GM19240 (cell line): Measurements from ENCODE around the gene ANAPC10.
"Not testable (repeated sequence)": the region's sequence is repeated elsewhere in the genome, so short reads cannot be mapped to it uniquely, and the experiment has no call there.

Experiments
- DNase-seq: peaks from one replicate; pipeline ENCODE4 v3.0.0; 2011; ENCODE audit warnings: low spot score; ENCODE audit not compliant: insufficient read length

The ANAPC10 gene, protein sequence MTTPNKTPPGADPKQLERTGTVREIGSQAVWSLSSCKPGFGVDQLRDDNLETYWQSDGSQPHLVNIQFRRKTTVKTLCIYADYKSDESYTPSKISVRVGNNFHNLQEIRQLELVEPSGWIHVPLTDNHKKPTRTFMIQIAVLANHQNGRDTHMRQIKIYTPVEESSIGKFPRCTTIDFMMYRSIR

DNA sequence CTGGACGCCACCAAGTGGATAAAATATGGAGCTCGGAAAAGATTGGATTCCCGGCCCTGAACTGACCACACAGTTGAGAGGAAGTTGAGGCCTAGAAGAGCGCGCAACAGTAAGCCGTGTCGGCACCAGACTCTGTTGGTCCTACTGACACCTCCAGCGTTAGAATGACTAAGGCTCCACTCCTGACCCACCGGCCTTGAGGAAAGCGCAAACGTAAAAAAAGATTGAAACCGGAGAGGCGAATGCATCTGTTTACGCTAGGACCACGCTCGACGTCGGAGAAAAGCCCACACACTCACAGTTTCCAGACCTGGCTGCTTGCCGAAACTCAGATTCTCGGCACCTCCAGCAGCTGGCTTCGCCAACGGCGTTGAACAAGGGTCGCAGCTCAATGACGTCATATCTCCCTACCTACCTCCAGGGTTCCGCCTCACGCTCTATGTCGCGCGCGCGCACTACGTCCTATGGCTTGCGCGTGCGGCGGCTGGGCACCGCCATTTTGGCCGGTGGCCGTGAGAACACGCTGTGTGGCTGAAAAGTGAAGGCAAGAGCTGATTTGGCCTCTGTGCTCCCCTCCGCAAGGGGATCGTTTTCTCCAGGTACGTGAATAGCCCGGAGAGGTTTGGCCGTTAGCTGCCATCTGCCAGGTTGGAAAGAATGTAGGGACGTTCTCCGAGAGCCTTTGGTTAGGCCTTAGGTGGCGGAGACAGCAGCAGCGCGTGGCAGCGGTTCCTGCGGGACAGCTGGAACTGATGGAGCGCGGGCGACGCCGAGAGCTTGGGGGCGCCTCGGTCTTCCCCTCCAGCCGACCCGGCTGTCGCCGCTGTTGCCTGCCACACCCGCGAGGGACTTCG lies at the start of gene ANAPC10, which contains the start of gene ABCE1:
Gene ANAPC10, minus strand, starts transcription at position 376 of the 854 bp plus-strand sequence. CDS start 2,097 bp downstream, outside the sequence.
Gene ABCE1, plus strand, starts transcription at position 491 of the 854 bp plus-strand sequence. CDS start 6,102 bp downstream, outside the sequence.
- peak; percentile 77 for DNase-seq

DNA sequence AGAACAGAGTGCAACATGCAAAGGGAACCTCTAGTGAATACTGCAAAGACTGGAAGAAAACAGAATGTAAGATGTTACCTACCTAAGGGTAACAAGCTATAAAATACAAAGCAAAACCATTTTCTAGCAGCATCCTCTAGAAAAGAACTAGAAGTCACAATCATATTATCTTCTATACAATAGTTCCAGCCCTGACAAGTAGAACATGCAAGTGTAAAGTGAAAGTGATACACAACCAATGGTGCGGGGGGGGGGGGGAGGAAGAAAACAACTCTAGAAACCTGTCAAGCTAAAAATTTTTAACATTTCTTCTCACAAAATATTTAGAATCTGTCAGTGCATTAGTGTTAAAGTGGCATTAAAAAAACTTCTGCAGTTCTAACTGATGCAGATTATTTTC lies 38.2 kb upstream of the ANAPC10 start:
- not testable (repeated sequence) for DNase-seq

DNA sequence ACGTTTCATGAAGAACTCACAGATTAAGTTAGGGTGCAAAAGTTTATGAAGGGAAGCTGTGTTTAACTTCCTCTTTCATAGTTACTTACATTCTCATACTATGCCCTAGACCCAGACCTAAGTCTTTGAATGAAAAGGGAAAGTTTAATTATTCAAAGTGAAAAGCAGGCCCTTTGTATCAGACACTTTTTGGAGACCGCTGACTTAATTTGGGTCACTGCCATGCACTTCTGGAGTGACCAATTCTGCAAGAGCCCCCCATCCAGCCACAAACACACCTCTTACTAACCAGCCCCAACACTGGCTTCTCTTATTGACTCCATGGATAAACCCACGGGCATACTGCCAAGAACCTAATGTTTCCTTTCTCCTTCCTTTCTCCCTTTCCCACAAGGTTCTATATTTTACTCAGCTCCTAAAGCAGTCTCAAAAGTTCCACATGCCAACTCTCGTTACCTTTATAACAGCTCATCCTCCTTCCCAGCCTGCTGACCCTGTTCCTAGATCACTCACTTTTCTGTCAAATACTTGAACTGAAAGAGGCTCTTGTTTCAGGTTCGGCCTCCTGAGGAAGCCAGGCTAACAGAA lies 34.6 kb upstream of the ANAPC10 start:
- peak; percentile 17 for DNase-seq

DNA sequence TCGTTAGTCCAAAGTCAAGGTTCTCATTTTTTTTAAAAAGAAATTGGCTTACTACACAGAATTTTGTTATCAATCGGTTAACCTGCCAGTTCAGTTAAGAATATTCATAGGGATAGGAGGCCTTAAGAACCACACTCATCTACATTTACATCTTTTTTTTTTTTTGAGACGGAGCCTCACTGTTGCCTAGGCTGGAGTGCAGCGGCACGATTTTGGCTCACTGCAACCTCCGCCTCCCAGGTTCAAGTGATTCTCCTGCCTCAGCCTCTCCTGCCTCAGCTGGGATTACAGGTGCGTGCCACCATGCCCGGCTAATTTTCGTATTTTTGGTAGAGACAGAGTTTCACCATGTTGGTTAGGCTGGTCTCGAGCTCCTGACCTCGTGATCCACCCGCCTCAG lies 33.9 kb upstream of the ANAPC10 start:
- DNase-seq, result no peak

DNA sequence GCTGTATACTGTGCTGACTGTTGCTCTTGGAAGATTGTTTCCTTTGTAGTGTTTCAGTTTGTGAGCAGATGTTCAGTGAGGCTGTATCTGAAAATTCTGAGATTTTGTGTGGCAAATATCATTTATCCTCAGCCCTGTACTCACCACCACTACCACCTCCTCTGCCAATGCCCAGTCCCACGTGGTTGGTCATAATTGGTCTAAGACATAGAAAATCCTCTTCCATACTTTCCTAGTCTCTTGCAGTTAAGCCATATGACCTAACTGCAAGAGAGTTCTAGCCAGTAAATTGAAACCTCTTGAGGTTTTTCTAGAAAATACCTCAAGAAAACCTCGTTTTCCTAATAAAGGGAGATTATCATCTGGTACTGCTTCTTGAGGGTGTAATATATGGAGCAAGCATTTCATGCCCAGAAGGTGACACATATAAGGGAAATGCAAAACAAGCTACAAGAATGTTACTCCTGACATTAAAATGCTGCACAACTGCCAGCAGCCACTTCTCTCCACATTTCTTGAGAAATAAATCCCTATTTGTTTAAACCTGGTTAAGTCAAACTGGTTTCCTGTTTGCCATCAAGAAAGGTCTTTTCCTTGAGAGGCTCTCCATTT lies 32.9 kb upstream of the ANAPC10 start:
- DNase-seq, result no peak

DNA sequence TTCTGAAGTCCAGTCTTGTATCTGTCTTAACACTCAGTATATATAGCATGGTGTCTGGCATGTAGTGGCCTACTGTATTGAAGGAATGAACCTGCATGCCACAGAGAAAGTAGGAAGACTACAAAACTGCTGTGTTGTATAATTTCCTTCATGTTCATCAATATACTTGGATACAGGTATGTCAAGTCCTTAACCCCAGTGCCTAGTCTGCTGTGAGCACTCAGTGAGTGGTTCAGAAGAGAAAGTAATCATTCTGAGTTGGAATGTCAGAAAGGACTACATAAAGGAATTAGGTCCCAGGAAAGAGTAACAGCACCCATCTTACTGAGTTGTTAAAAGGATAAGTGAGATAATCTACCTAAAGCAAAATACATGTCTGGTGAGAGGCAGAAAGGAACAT lies 32.1 kb upstream of the ANAPC10 start:
- DNase-seq, result no peak

DNA sequence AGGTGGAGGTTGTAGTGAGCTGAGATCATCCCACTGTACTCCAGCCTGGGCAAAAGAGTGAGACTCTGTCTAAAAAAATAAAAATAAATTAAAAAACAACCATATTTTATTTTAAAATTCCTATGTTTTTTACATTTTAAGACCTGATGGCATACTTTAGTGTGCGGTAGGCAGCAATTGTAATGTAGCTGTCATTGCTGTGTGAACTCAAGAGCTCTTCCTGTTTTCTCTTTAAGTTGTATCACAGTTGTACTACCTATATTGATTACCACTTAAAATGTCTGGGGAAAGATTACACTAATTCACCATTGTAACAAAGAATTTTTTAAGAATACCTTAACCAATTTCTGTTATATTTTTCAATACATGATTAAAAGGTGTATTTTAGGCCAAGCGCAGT lies 27.4 kb upstream of the ANAPC10 start:
- DNase-seq, result no peak

DNA sequence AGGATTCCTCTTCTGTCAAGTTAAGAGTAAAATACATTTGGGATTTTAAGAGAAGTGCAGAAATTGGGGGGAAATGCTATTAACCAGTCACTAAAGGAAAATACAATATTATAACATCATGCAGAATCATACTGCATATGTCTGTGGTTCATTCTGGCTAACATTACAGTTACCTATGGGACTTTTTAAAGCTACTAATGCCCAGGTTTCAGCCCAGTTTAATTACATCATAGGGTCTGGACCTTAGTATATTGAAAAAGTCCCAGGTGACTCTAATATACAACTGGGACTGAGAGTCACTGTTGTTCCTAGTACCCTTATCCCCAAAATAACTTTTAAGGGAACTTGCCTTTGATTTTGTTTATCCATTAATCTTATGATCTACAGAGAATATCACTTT lies 10.1 kb upstream of the ANAPC10 start:
- DNase-seq, result no peak

DNA sequence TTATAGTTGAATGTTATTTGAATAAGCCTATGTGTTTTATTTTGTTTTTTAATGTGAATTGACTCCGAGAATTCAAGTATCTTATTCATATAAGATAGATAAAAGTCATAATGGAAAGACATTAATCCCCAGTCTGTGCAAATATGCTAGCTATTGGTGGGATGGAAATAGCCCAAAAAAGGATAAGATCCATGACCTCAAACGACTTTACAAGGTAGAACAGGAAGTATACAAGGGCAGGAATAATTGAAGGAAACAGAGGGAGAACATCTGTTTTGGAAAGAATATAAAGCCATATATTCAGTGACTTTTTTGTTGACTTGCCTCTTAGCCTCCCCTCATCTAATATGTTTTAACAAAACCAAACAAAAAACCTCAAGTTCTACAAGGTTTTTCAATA lies 9.1 kb upstream of the ANAPC10 start:
- no peak for DNase-seq

DNA sequence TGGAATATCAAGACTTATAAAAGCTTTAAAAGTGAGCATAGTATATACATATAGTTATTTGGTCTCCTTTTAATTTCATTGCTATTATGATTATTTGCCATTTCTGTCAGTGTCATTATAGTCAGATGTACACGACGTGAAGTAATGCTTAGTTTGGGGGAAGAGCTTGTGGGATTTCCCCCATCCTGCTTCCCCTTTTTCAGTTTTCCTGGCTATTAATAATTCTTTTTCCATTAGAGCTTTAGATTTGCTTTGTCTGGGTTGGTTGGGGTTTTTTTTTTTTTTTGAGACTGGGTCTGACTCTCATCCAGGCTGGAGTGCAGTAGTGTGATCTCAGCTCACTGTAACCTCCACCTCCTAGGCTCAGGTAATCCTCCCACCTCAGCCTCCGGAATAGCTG lies 5.5 kb upstream of the ANAPC10 start:
- DNase-seq, result no peak

DNA sequence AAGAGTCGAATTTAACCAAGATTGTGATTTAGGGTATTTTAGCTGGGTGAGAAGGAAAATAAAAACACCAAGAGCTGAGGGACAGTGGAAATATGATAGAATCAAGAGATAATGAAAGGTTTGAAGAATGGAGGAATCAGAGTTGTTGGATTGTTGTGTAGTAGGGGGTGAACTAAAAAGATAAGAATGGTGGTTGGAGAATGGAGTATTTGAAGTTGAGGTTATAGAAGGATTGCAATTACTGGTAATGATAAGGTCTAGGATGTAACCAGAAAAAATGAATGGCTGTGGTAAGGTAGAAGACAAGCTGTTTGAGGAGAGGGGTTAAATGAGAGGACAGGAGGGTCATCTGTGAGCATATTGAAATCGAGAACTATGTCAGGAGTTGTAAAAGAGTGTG lies 4.6 kb upstream of the ANAPC10 start:
- no peak for DNase-seq

DNA sequence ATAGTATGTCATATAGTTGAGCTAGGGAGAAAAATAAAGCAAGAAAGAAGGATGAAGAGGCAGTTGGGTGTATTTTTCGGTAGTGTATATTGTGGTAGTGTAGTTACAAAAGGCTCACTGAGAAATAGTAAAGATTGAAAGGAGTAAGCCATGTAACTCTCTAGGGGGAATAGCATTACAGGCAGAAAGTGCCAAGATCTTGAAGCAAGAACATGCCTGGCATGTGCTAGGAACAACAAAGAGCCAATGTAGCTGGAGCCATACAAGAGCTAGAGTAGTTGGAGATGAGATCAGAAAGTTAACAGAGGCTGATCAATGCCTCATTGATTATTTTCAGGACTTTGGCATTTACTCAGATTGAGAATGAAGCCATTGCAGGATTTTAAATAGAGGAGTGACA lies 3.1 kb upstream of the ANAPC10 start:
- DNase-seq, result no peak

DNA sequence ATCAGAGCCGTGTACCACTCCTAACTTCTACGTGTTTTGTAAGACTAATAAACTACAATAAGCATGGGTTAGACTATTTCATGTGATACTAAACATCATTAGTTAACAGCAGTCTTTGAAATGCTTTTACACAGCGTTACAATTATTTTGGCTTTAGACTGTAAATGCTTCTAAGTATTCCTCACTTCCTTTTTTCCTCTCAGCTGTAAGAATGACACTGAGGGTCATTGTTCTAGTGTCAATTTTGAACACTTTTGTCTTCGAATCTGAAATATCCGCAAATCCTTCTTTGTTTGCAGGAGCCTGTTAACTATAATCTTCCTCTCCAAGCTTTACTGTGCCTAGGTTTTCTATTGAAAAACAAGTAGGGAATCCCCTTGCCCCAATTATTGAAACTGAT lies 1.7 kb upstream of the ANAPC10 start:
- no peak for DNase-seq

DNA sequence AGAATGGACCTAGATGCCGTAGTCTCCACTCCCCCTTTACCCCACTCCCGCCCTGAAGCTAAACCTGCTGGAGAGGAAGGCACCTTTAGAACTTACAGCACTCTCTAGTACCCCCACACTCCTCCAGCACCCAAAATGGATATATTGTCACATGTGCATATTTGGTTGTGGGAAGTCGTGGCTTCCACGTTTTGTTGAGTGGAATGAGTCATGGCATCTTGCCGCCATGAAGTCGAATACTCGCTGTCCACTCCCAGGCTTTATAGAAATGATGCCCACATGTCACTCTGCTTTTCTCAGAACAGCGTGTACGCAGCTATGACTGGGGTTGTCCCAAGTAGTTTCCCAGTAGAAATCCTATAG lies 660 bp upstream of the ANAPC10 start:
- DNase-seq, result no peak

DNA sequence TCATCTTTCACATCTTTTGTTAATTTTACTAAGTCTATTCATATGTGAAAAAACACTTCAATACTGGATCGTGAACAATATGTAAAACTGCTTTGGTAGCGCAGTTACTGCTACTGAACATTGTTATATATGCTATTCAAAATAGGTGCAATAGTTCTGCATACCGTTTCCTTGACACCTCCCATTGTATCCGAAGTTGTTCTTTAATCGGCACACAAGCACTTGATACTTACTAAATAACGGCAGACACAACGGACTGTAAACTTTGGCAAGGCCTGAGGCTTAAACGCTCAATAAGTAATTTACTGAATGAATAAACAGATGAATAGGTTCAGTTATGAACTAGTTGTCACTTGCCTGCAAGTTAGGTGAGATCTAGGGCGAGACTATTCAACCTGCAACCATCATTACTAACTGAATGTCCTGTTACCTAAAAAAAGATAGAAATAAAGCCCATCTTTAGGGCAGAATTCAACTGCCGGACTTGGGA lies 620 bp downstream of the ANAPC10 start:
- no peak for DNase-seq

DNA sequence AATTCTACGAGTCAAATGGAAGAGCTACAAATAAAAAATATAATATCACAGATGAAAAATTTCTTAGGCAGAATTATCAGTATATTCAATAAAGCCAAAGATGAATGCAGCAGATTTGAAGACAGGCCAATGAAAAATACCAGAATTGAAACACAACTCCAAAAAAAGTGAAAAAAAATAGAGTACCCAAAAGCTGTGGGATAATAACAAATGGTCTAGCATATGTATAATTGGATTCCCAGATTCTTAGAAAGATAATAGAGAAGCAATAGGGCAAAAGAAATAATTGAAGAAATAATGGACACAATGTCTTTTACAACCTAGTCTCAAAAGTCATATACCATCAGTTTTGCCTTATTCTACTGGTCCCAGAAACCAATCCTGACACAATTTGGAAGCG lies 4.4 kb downstream of the ANAPC10 start:
- no peak for DNase-seq

DNA sequence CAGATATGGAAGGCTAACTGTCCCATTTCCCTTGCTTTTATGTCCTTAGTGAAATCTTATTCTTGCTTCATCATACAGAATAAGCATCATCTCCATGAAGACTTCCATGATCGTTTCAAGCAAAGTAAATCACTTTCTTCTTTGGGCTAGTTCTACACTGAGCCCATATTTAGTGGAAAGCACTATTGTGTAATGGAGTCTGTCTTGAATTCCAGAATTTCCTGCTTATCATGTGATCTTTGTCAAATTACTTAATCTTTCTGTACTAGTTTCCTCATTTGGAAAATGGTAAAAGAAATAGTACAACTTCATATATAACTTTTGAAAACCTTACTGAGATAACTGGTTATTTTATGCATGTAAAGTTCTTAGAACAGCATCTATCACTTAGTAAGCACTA lies 7.6 kb downstream of the ANAPC10 start:
- no peak for DNase-seq

DNA sequence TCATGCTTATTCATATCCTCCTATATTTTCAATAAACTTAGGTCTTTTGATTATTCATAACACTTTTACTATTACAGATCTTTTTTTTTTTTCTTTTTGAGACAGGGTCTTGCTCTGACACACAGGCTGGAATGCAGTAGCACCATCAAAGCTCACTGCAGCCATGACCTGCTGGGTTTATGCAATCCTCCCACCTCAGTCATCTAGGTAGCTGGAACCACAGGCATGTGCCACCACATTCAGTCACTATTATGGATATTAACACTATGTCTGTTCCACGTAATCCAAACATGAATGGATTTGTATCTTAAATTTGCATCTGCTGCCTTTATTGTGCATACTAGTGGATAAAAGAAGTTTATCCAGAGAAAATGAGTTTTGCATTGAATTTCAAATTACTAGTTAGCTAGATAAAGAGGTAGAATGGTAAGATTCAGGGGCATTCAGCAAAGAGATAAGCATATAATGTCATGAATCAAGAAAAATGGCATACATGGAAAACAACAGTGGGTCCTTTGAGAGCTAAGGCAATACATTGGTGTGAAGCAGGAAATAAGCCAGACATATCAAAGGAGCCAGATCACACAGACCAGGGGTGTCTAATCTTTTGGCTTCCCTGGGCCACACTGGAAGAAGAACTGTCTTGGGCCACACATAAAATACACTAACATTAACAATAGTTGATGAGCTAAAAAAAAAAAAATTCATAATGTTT lies 13.9 kb downstream of the ANAPC10 start:
- DNase-seq, result no peak

DNA sequence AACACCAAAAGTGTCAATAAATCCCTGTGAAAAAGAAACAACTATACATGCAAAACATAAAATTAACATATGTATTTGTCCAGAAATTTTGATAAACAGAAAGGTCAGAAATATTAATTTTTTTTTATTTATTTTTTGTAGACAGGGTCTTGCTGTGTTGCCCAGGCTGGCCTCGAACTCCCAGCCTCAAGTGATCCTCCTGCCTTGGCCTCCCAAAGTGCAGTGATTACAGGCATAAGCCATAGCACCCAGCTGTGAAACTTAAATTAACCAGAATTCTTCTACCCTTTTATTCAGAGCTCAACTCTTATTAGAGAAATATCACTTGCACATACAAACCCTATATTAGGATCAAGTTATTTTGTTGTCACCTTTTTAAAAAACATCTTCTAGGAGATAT lies 16.2 kb downstream of the ANAPC10 start:
- no peak for DNase-seq

DNA sequence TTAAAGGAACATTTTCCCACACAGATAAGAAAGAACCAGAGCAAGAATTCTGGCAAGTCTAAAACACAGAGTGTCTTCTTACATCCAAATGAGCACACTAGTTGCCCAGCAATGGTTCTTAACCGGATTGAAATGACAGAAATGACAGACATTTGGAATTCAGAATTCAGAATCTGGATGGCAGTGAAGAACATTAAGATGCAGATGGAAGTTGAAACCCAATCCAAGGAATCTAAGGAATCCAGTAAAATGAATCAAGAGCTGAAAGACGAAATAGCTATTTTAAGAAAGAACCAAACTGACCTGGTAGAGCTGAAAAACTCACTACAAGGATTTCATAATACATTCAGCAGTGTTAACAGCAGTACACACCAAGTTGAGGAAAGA lies 21.5 kb downstream of the ANAPC10 start:
- DNase-seq, result no peak

DNA sequence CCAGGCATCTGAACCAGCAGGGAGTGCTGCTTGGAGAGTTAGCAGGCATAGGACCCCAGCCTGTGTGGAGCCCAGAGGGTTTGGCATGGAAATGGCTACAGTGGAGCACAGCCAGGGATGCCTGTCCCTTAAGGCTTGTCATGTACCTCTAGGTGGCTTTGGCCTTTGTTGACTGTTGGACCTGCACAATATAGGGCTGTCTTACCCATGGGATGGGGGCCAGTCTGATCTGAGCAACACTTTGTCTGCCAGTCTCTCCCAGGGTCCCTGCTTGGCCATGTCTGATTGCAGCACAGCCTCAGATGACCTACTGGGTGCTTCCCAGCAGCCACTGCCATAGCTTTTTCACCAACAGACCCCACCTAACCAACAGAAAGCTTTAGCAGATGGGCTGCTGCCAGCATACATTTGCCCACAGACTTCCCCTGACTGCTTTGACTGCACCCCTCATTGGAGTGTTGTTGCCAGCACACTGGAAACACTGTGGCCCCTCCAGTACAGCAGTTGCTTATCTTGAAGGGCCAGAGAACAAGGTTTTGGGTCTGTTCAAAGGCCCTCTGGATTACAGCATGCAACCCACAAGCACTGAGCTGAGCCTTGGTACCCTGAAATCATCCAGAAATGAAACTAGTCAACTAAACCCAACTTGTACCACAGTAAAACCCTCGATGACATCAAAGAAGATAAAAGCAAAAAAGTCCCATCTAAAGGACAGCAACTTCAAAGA lies 22.1 kb downstream of the ANAPC10 start:
- no peak for DNase-seq
